Measurements from ENCODE around the gene SOX14.

Gene SOX14

GRCh38 chr3:137768361-137769321, 4.5 kb downstream of the SOX14 start:
- peak in 1 of 2 experiments; percentile 44 for DNase-seq

- no peak for DNase-seq
These were observed 5.4 kb downstream of the SOX14 start for GRCh38 chr3:137769322-137770065.

GRCh38 chr3:137770066-137770834, 6.1 kb downstream of the SOX14 start:
- DNase-seq, result peak in 1 of 2 experiments; percentile 28

GRCh38 chr3:137770835-137771399, 6.8 kb downstream of the SOX14 start:
- DNase-seq, result peak in 1 of 2 experiments; percentile 63

- peak in 1 of 2 experiments; percentile 35 for DNase-seq
These were observed 7.5 kb downstream of the SOX14 start for GRCh38 chr3:137771401-137772213.

GRCh38 chr3:137772214-137772955, 8.3 kb downstream of the SOX14 start:
- no peak for DNase-seq

GRCh38 chr3:137778941-137779340, 14.8 kb downstream of the SOX14 start:
- DNase-seq, result no peak

GRCh38 chr3:137787529-137787928, 23.4 kb downstream of the SOX14 start:
- DNase-seq, result no peak

- DNase-seq, result no peak
These were observed 25.1 kb downstream of the SOX14 start for GRCh38 chr3:137789236-137789635.

GRCh38 chr3:137792626-137793271, 28.6 kb downstream of the SOX14 start:
- DNase-seq, result peak in 1 of 2 experiments; percentile 45

GRCh38 chr3:137796993-137797392, 32.9 kb downstream of the SOX14 start:
- DNase-seq, result no peak

- DNase-seq, result no peak
These were observed 39.1 kb downstream of the SOX14 start for GRCh38 chr3:137803215-137803614.

GRCh38 chr3:137807998-137808397, 43.9 kb downstream of the SOX14 start:
- no peak for DNase-seq

GRCh38 chr3:137809509-137809908, 45.4 kb downstream of the SOX14 start:
- no peak for DNase-seq

- DNase-seq, result no peak
These were observed 47.9 kb downstream of the SOX14 start for GRCh38 chr3:137812023-137812422.

GRCh38 chr3:137815251-137815650, 51.1 kb downstream of the SOX14 start:
- DNase-seq, result no peak

Measured in NCI-H526 (cell line).